Uterus (tissue), 2 donors: Measurements from ENCODE around the gene PGM1.

ENCODE experiments used
- CTCF ChIP-seq, 4 experiments: fragments of 200-600 bp in 2 of 4; fragments of 450-650 bp in 2 of 4; sonication (generic) in 2 of 4; IDR thresholded peaks; one replicate each; pipeline ENCODE4 v1.5.1; 2016 to 2019; ENCODE audit warnings: antibody characterized with exemption in 4 of 4, mild to moderate bottlenecking in 2 of 4, moderate library complexity in 1 of 4
- POLR2A ChIP-seq, 2 donors: fragments of 450-650 bp; IDR thresholded peaks; one replicate each; pipeline ENCODE4 v1.6.1; 2016; ENCODE audit warnings: antibody characterized with exemption in 2 of 2, mild to moderate bottlenecking in 1 of 2, moderate library complexity in 1 of 2

GRCh38 chr1:63641615-63642014, 48.4 kb downstream of the PGM1 start:
- no peak for TF ChIP-seq CTCF (IDR thresholded peaks at IDR 0.05)
- no peak for TF ChIP-seq POLR2A (IDR thresholded peaks at IDR 0.05)
